Duodenal mucosa (tissue), 2 donors: Measurements from ENCODE around the gene RRP1.

Experiments used
- H3K27ac ChIP-seq: one replicate; pipeline ENCODE4 v1.7.0; 2013; ENCODE audit warnings: low read depth, low read length
- H3K27me3 ChIP-seq, 2 donors: one replicate each; pipeline ENCODE4 v1.7.0; 2013; ENCODE audit warnings: low read length in 2 of 2, control low read depth in 1 of 2; ENCODE audit not compliant: insufficient read depth in 2 of 2, control insufficient read depth in 1 of 2
- H3K36me3 ChIP-seq, 2 donors: one replicate each; pipeline ENCODE4 v1.7.0; 2013; ENCODE audit warnings: low read length in 2 of 2, control low read depth in 1 of 2; ENCODE audit not compliant: insufficient read depth in 2 of 2, control insufficient read depth in 1 of 2
- H3K4me1 ChIP-seq, 2 donors: one replicate each; pipeline ENCODE4 v1.7.0; 2013; ENCODE audit warnings: low read length in 2 of 2, control low read depth in 1 of 2; ENCODE audit not compliant: insufficient read depth in 2 of 2, control insufficient read depth in 1 of 2
- H3K4me3 ChIP-seq, 2 donors: one replicate each; pipeline ENCODE4 v1.7.0; 2013; ENCODE audit warnings: low read length in 2 of 2, low read depth in 1 of 2
- H3K9ac ChIP-seq, 2 donors: one replicate each; pipeline ENCODE4 v1.7.0; 2013; ENCODE audit warnings: low read length in 2 of 2, low read depth in 1 of 2
- H3K9me3 ChIP-seq, 2 donors: one replicate each; pipeline ENCODE4 v1.7.0; 2013; ENCODE audit warnings: low read length in 2 of 2, control low read depth in 1 of 2; ENCODE audit not compliant: control insufficient read depth in 1 of 2

The RRP1 gene

DNA sequence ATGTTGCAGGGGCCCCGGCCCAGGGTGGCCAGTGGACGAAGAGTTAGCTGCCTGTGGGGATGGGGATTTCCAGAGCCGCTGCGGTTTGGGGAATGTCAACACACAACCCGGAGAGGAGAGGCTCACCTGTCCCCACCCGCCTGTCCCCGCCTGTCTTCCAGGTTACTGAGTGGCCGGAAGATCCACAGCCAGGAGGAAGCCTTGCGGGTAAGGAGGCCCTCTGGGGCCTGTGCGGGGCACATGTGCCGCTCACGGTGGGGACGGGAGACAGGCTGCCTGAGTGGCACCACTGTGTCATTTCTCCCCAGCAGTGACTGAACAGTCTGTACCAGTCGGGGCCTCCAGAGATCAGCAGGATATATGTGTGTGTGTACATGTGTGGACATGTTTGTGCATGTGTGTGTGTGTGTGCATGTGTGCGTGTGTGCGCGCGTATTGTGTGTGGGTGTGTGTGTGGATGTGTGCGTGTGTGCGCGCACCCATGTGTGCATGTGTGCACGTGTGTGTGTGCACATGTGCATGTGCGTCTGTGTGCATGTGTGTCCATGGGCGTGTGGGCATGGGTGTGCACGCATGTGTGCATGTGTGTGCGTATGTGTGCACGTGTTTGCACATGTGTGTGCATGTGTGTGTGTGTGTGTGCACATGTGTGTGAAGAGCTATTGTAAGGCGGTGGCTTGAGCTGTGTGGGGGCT lies 38.9 kb upstream of the RRP1 start:
- Histone ChIP-seq H3K4me3 (no peak overlapping the region), H3K27me3 (no peaks in the 10 kb centered on the region), H3K36me3 (peaks cover 42 to 95% of the 10 kb centered on the region in 2 donors), H3K9ac (no peak overlapping the region), H3K27ac (no peak overlapping the region), H3K4me1 (no peaks in the 10 kb centered on the region), H3K9me3 (no peaks in the 10 kb centered on the region)

- Histone ChIP-seq H3K27ac (no peak overlapping the region), H3K36me3 (peaks cover 53 to 96% of the 10 kb centered on the region in 2 donors)
These were observed 37.3 kb upstream of the RRP1 start for GRCh38 chr21:43751955-43752591.

GRCh38 chr21:43752758-43753438 lies 36.5 kb upstream of the RRP1 start:
- Histone ChIP-seq H3K4me3 (no peak overlapping the region), H3K27ac (no peak overlapping the region), H3K4me1 (peaks cover 0 to under 1% of the 10 kb centered on the region in 2 donors), H3K27me3 (no peaks in the 10 kb centered on the region), H3K9ac (no peak overlapping the region), H3K36me3 (peaks cover 47 to 89% of the 10 kb centered on the region in 2 donors), H3K9me3 (no peaks in the 10 kb centered on the region)

More at GRCh38 chr21:43751955-43752591, 37.3 kb upstream of the RRP1 start:
- H3K4me3 ChIP-seq: no peak overlapping the region
- H3K4me1 ChIP-seq: no peaks in the 10 kb centered on the region
- H3K9ac ChIP-seq: no peak overlapping the region
- no peaks in the 10 kb centered on the region for H3K27me3 ChIP-seq
- H3K9me3 ChIP-seq: no peaks in the 10 kb centered on the region

GRCh38 chr21:43753439-43753799 lies 36.0 kb upstream of the RRP1 start:
- Histone ChIP-seq H3K9ac (no peak overlapping the region), H3K27ac (no peak overlapping the region), H3K9me3 (no peaks in the 10 kb centered on the region), H3K4me3 (no peak overlapping the region), H3K36me3 (peaks cover 47 to 91% of the 10 kb centered on the region in 2 donors), H3K4me1 (peaks cover 0 to 5% of the 10 kb centered on the region in 2 donors), H3K27me3 (no peaks in the 10 kb centered on the region)

DNA sequence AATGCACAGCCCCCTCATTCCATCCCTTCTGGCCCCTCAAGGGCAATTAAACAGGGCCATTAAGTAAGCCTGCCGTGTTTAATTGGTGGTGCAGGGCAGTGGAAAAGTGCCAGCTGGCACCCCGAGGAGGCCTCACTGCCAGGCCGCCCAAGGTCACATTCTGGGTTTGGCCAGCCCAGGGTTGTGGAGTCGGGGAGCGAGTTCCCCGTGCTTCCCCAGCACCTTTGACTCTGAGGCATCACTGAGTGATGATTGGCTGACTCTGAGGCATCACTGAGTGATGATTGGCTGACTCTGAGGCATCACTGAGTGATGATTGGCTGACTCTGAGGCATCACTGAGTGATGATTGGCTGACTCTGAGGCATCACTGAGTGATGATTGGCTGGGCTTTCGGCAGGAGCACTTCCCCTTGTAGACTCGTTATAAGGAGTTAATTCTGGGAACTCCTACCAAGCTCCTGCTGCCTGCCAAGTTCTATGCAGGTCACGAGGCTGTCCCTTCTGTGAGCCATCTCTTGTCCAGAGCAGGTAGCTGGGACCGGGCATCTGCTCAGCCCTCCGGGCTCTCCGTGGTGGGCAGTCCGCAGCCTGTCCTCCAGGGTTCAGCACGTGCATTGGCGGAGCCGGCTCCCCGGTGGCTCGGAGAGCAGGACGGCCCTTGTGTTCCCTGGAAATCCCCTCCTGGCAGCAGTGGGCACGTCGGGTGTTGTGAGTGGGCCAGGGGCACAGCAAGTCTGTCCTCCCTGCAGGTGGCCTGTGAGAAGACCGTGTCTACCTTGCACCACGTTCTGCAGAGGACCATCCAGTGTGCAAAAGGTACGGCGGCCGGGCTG lies 34.2 kb upstream of the RRP1 start:
- Histone ChIP-seq H3K27ac (no peak overlapping the region), H3K4me1 (peaks cover 0 to 5% of the 10 kb centered on the region in 2 donors), H3K4me3 (no peak overlapping the region), H3K9me3 (no peaks in the 10 kb centered on the region), H3K36me3 (peaks cover 43 to 90% of the 10 kb centered on the region in 2 donors), H3K9ac (no peak overlapping the region), H3K27me3 (no peaks in the 10 kb centered on the region)

DNA sequence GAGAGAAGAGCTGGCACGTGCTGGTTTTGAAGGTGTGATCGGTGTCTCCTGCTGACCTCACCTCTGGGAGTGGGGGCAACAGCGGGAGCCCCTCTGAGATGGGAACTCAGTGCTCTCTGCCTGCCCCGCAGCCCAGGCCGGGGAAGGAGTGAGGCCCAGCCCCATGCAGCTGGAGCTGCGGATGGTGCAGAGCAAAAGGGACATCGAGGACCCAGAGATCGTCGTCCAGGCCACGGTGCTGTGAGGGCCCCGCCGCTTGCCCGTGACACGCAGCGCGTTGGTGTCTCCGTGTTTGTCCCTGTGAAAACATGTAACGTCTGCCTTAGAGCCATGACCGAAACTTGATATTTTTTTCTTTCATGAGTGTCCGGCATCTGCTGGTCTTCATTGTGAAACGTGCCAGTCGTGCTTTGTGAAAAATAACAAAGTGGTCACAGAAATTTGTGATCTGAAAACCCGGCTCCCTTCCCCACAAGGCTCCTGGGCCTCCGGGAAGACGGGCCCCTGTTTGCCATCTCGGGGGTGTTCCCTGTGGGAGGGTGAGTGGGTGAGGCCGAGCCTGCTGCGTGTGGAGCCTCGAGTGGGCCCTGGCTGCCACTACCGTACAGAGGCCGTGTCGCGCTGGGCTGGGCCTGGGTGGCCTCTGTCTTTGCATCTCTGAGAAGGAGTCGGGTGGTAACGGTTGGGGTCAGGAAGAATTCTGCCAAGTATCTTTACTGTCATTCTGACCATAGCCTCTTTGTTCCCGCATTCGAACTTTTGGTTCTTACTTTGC lies 33.4 kb upstream of the RRP1 start:
- Histone ChIP-seq H3K4me3 (no peak overlapping the region), H3K27ac (no peak overlapping the region), H3K9ac (no peak overlapping the region), H3K4me1 (peaks cover 0 to 5% of the 10 kb centered on the region in 2 donors), H3K36me3 (peaks cover 38 to 88% of the 10 kb centered on the region in 2 donors), H3K27me3 (no peaks in the 10 kb centered on the region), H3K9me3 (no peaks in the 10 kb centered on the region)

DNA sequence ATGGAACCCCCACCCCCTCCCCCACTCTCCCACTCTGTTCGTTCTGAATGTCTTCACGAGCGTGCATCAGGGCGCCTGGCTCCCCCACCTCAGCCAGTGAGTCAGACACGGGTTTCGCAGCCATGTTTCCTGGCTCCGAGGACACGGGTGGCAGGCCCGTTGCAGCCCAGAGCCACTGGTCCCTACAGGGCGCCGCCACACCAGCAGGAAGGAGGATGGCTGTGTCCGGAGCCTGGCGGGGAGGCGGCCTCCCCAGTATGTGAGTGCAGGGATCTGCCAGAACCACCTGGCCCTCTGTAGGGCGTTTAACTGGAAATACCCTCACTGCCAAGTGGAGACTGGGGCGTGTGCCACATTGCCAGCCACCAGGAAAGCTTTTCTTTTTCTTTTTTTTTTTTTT lies 31.8 kb upstream of the RRP1 start:
- no peaks in the 10 kb centered on the region for H3K27me3 ChIP-seq
- H3K27ac ChIP-seq: no peak overlapping the region
- H3K9ac ChIP-seq: no peak overlapping the region
- H3K4me1 ChIP-seq: peaks cover 0 to 5% of the 10 kb centered on the region in 2 donors
- H3K9me3 ChIP-seq: no peaks in the 10 kb centered on the region
- peaks cover 44 to 83% of the 10 kb centered on the region in 2 donors for H3K36me3 ChIP-seq
- no peak overlapping the region for H3K4me3 ChIP-seq

DNA sequence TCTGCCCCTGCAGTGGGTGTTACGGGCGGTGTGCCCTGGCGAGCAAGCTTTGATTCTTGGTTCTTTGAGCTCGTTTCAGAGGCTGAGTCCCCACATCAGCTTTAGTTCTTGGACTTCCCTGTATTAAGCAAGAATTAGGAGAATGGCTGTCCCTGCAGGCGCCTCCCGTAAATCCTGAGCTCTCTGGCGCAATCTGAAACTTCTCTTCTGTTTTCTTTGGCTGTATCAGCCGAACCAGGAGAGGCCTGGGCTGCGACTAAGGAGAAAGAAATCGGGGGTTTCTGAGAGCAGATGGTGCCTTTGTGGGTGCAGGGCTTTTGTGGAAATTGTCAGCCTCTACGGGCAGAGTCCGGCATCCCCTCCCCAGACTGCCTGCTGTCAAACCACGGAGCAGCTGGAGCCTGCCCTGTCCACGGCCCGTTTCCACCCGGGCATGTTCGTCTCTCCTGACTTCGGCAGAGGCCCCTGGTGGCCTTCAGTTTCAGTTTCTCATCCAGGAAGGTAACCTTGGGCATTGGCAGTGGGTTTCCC lies 31.2 kb upstream of the RRP1 start:
- no peak overlapping the region for H3K9ac ChIP-seq
- no peaks in the 10 kb centered on the region for H3K27me3 ChIP-seq
- no peak overlapping the region for H3K27ac ChIP-seq
- H3K4me3 ChIP-seq: no peak overlapping the region
- no peaks in the 10 kb centered on the region for H3K9me3 ChIP-seq
- peaks cover 0 to 5% of the 10 kb centered on the region in 2 donors for H3K4me1 ChIP-seq
- H3K36me3 ChIP-seq: peaks cover 41 to 83% of the 10 kb centered on the region in 2 donors

- H3K27ac ChIP-seq: no peak overlapping the region
- peaks cover 34 to 79% of the 10 kb centered on the region in 2 donors for H3K36me3 ChIP-seq
- no peak overlapping the region for H3K4me3 ChIP-seq
- no peak overlapping the region for H3K9ac ChIP-seq
- no peaks in the 10 kb centered on the region for H3K9me3 ChIP-seq
- H3K4me1 ChIP-seq: peaks cover 0 to 5% of the 10 kb centered on the region in 2 donors
- H3K27me3 ChIP-seq: no peaks in the 10 kb centered on the region
These were observed 30.6 kb upstream of the RRP1 start for GRCh38 chr21:43758811-43759210.
